ENCODE measurements around the gene PRG2.

- TF ChIP-seq, protein P1, sequence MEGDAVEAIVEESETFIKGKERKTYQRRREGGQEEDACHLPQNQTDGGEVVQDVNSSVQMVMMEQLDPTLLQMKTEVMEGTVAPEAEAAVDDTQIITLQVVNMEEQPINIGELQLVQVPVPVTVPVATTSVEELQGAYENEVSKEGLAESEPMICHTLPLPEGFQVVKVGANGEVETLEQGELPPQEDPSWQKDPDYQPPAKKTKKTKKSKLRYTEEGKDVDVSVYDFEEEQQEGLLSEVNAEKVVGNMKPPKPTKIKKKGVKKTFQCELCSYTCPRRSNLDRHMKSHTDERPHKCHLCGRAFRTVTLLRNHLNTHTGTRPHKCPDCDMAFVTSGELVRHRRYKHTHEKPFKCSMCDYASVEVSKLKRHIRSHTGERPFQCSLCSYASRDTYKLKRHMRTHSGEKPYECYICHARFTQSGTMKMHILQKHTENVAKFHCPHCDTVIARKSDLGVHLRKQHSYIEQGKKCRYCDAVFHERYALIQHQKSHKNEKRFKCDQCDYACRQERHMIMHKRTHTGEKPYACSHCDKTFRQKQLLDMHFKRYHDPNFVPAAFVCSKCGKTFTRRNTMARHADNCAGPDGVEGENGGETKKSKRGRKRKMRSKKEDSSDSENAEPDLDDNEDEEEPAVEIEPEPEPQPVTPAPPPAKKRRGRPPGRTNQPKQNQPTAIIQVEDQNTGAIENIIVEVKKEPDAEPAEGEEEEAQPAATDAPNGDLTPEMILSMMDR (conservative IDR thresholded peaks at IDR 0.05 in 1 of 2, IDR thresholded peaks at IDR 0.05 in 1 of 2; ENCODE audit: extremely low read depth in 1 of 2, insufficient read depth in 1 of 2, low read depth in 1 of 2, low read length in 2 of 2), result no peak
- TF ChIP-seq EZH2 (IDR thresholded peaks at IDR 0.05; ENCODE audit: borderline replicate concordance, low read length), result no peak
Measured at GRCh38 chr11:57409321-57410100, 19.1 kb upstream of the PRG2 start.

Data from mammary epithelial cell (primary cell).